B cell (primary cell): ENCODE results near the gene TNFAIP1. TPM values are rescaled to one million over a fixed set of nuclear protein-coding genes. Genes with fewer than 3 reads are reported as not detected.

Source experiments
- ATAC-seq: fragments of 200-7000 bp; cut with Tn5 transposase; one replicate; pipeline ENCODE4 v1.10.0; 2021; ENCODE audit warnings: low read depth, mild to moderate bottlenecking, moderate number of reproducible peaks, moderate library complexity
- CTCF ChIA-PET: fragments of 350-600 bp; sonication (Branson Sonifier 250); formaldehyde crosslinking; loops from one replicate; lab custom pipeline; 2021; ENCODE audit warnings: antibody characterized with exemption, inconsistent platforms; lab: Charles Lee
- POLR2A ChIA-PET: fragments of 350-600 bp; sonication (Branson Sonifier 250); formaldehyde crosslinking; loops from one replicate; lab custom pipeline; 2021; ENCODE audit warnings: antibody characterized with exemption; lab: Charles Lee
- DNase-seq: peaks from one replicate; pipeline ENCODE4 v3.0.0; 2013
- H2AFZ ChIP-seq: 2 replicates; pipeline ENCODE4 v1.6.1; 2012; ENCODE audit warnings: mild to moderate bottlenecking, low read depth, low read length; ENCODE audit not compliant: insufficient read depth, poor library complexity, severe bottlenecking
- H3K27ac ChIP-seq, 2 donors: 1 replicate in 1 of 2; 2 replicates in 1 of 2; pipeline ENCODE4 v1.5.1; 2012 to 2013; ENCODE audit warnings: low read length in 2 of 2, mild to moderate bottlenecking in 2 of 2, moderate library complexity in 1 of 2
- H3K27me3 ChIP-seq, 4 experiments: fragments of 200-600 bp in 1 of 4; sonication (generic) in 1 of 4; replicated peaks in 1 of 4; 1 replicate in 2 of 4; 2 replicates in 2 of 4; pipeline versions ENCODE4 v1.6.1 to v1.7.0; 2013 to 2016; ENCODE audit warnings: low read length in 3 of 4, mild to moderate bottlenecking in 2 of 4, mixed read lengths in 1 of 4, moderate library complexity in 1 of 4; ENCODE audit not compliant: insufficient read depth in 4 of 4, control insufficient read depth in 3 of 4; ENCODE audit errors: control extremely low read depth in 1 of 4
- H3K36me3 ChIP-seq, 2 experiments: replicated peaks in 1 of 2; 1 replicate in 1 of 2; 2 replicates in 1 of 2; pipeline versions ENCODE4 v1.6.1 to v1.7.1; 2013; ENCODE audit warnings: low read length in 1 of 2; ENCODE audit not compliant: insufficient read depth in 2 of 2, control insufficient read depth in 1 of 2; ENCODE audit errors: control extremely low read depth in 1 of 2, extremely low read depth in 1 of 2
- H3K4me1 ChIP-seq, 2 donors: fragments of 200-600 bp in 1 of 2; sonication (generic) in 1 of 2; 1 replicate in 1 of 2; 2 replicates in 1 of 2; pipeline versions ENCODE4 v1.5.1 to v1.6.1; 2013 to 2017; ENCODE audit warnings: low read length in 2 of 2; ENCODE audit not compliant: control insufficient read depth in 2 of 2, insufficient read depth in 2 of 2
- H3K4me2 ChIP-seq: replicated peaks from 2 replicates; pipeline ENCODE3; 2012; ENCODE audit warnings: mild to moderate bottlenecking, low read depth, low read length; ENCODE audit not compliant: poor library complexity, severe bottlenecking
- H3K4me3 ChIP-seq, 5 experiments: fragments of 200-600 bp in 1 of 5; sonication (generic) in 1 of 5; 1 replicate in 3 of 5; 2 replicates in 2 of 5; pipeline versions ENCODE4 v1.5.1 to v1.7.0; 2011 to 2016; ENCODE audit warnings: low read length in 4 of 5, mild to moderate bottlenecking in 4 of 5, low read depth in 2 of 5, control low read depth in 1 of 5, moderate library complexity in 1 of 5; ENCODE audit not compliant: insufficient read depth in 1 of 5; ENCODE audit errors: control extremely low read depth in 1 of 5, extremely low read depth in 1 of 5
- H3K79me2 ChIP-seq: fragments of 200-600 bp; sonication (generic); one replicate; pipeline ENCODE4 v1.6.0; 2016; ENCODE audit warnings: low read length; ENCODE audit not compliant: control insufficient read depth, insufficient read depth
- H3K9ac ChIP-seq: fragments of 200-600 bp; sonication (generic); 2 replicates; pipeline ENCODE4 v1.6.1; 2017; ENCODE audit warnings: mild to moderate bottlenecking, low read length, moderate library complexity
- H3K9me3 ChIP-seq, 3 donors: one replicate each; pipeline versions ENCODE4 v1.6.1 to v1.7.1; 2013; ENCODE audit warnings: low read length in 2 of 3; ENCODE audit not compliant: control insufficient read depth in 2 of 3, insufficient read depth in 1 of 3; ENCODE audit errors: control extremely low read depth in 1 of 3
- H4K20me1 ChIP-seq: 2 replicates; pipeline ENCODE4 v1.6.0; 2012; ENCODE audit warnings: mild to moderate bottlenecking, low read length; ENCODE audit not compliant: insufficient read depth, control insufficient read depth, poor library complexity, severe bottlenecking
- H3K27ac Mint-ChIP-seq: one replicate; pipeline ENCODE4 v1.8.0; 2021; ENCODE audit warnings: mixed read lengths
- H3K27me3 Mint-ChIP-seq: one replicate; pipeline ENCODE4 v1.8.0; 2021; ENCODE audit warnings: mixed read lengths
- H3K4me1 Mint-ChIP-seq: one replicate; pipeline ENCODE4 v1.8.0; 2021; ENCODE audit warnings: mixed read lengths
- H3K4me3 Mint-ChIP-seq: one replicate; pipeline ENCODE4 v1.8.0; 2021; ENCODE audit warnings: mixed read lengths
- H3K9me3 Mint-ChIP-seq: one replicate; pipeline ENCODE4 v1.8.0; 2022; ENCODE audit warnings: mixed read lengths; ENCODE audit not compliant: insufficient read depth
- EZH2 ChIP-seq: IDR thresholded peaks from 2 replicates; pipeline ENCODE4 v1.6.1; 2012; ENCODE audit warnings: borderline replicate concordance, low read depth, mild to moderate bottlenecking, moderate library complexity, low read length; ENCODE audit not compliant: insufficient read depth, poor library complexity, severe bottlenecking
- WGBS: methylation state at CpG from one replicate; pipeline ENCODE4 v1.1.5; 2013; ENCODE audit warnings: missing lambda C conversion rate; ENCODE audit not compliant: insufficient coverage; 5-methylcytosine and 5-hydroxymethylcytosine counted together
- intact Hi-C: fragments of 100-400 bp; cut with micrococcal nuclease; formaldehyde crosslinking; loops from one replicate; pipeline ENCODE4 v1.10.0; 2022
- polyA plus RNA-seq: library from polyadenylated mRNA; depleted of rRNA; stranded (reverse); fragments of >200 nt; gene quantifications from 2 replicates; pipeline ENCODE4 v1.2.3, GENCODE V29; 2012
- total RNA-seq, 2 donors: library from RNA; stranded (reverse); fragments of 120-200 nt in 1 of 2; gene quantifications; 1 replicate in 1 of 2; 2 replicates in 1 of 2; pipeline versions ENCODE4 v1.2.3 to v1.2.4, GENCODE V29; 2013 to 2022
- TF ChIP-seq, protein P1 (sequence below): fragments of 200-600 bp; IDR thresholded peaks from one replicate; pipeline ENCODE4 v1.8.0; 2022; ENCODE audit warnings: antibody characterized with exemption, mild to moderate bottlenecking

Gene TNFAIP1
- total and polyA plus RNA-seq, 2 donors (not counting 1 experiment from before 2014, with no cell fraction given) = 10.7 to 20.4 TPM

GRCh38 chr17:28369684-28370034 lies 34.1 kb downstream of the TNFAIP1 start:
- intact Hi-C loops = loop anchor here (2.0 to 5.0 kb wide), 2 partner anchors 15 to 38 kb away; partner anchors contain the start of gene SLC46A1
- no peak overlapping the region for H3K27ac ChIP-seq
- no peaks in the 10 kb centered on the region for H3K9me3 ChIP-seq
- ChIA-PET POLR2A (interaction anchor here (1.0 kb wide), 1 partner anchor 12 kb away, joined by 6 read pairs; the partner anchor contains the start of gene POLDIP2), CTCF (interaction anchor here (1.0 to 3.8 kb wide), 2 partner anchors 11 to 41 kb away, joined by 3 to 19 read pairs; partner anchors contain the start of gene POLDIP2)
- H2AFZ ChIP-seq = no peak overlapping the region
- TF ChIP-seq, protein P1, sequence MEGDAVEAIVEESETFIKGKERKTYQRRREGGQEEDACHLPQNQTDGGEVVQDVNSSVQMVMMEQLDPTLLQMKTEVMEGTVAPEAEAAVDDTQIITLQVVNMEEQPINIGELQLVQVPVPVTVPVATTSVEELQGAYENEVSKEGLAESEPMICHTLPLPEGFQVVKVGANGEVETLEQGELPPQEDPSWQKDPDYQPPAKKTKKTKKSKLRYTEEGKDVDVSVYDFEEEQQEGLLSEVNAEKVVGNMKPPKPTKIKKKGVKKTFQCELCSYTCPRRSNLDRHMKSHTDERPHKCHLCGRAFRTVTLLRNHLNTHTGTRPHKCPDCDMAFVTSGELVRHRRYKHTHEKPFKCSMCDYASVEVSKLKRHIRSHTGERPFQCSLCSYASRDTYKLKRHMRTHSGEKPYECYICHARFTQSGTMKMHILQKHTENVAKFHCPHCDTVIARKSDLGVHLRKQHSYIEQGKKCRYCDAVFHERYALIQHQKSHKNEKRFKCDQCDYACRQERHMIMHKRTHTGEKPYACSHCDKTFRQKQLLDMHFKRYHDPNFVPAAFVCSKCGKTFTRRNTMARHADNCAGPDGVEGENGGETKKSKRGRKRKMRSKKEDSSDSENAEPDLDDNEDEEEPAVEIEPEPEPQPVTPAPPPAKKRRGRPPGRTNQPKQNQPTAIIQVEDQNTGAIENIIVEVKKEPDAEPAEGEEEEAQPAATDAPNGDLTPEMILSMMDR = no peak
- TF ChIP-seq EZH2 = no peak
- peaks cover 14 to 23% of the 10 kb centered on the region in 2 donors for H3K4me1 ChIP-seq
- H4K20me1 ChIP-seq = peaks cover 22% of the 10 kb centered on the region
- WGBS = 96% methylated on average over 10 of the region's 10 CpGs
- peak; percentile 23 for DNase-seq
- ATAC-seq = no peak
- no peaks in the 10 kb centered on the region for H3K27me3 ChIP-seq
- Mint-ChIP-seq H3K4me1 (peaks cover 22% of the 10 kb centered on the region), H3K4me3 (no peak overlapping the region), H3K27ac (peak overlapping the region; percentile 96), H3K9me3 (no peaks in the 10 kb centered on the region), H3K27me3 (no peaks in the 10 kb centered on the region)
- H3K79me2 ChIP-seq = peaks cover 3% of the 10 kb centered on the region
- H3K36me3 ChIP-seq = peaks cover 0 to 7% of the 10 kb centered on the region in 2 experiments
- H3K9ac ChIP-seq = no peak overlapping the region
- no peak overlapping the region for H3K4me3 ChIP-seq
- H3K4me2 ChIP-seq = no peak overlapping the region

GRCh38 chr17:28370035-28370743 lies 34.6 kb downstream of the TNFAIP1 start, which contains the start of gene VTN:
TSS of gene VTN (minus strand) at chr17:28370307. CDS start at chr17:28370203, 104 bp downstream.
- peak within 1 kb of the TSS; percentile 88 for H2AFZ ChIP-seq
- H3K4me2 ChIP-seq = peak within 1 kb of the TSS; percentile 92
- H3K9ac ChIP-seq = peak within 1 kb of the TSS; percentile 71
- no peaks in the 10 kb centered on the region for H3K9me3 ChIP-seq
- ChIA-PET POLR2A (interaction anchor here (1.0 kb wide), 1 partner anchor 13 kb away, joined by 6 read pairs; the partner anchor contains the start of gene POLDIP2), CTCF (interaction anchor here (1.0 to 3.8 kb wide), 3 partner anchors 12 to 46 kb away, joined by 3 to 19 read pairs (median 3); partner anchors contain the start of gene POLDIP2)
- H4K20me1 ChIP-seq = peaks cover 22% of the 10 kb centered on the region
- H3K27me3 Mint-ChIP-seq = no peaks in the 10 kb centered on the region
- H3K36me3 ChIP-seq = peaks cover 0 to 3% of the 10 kb centered on the region in 2 experiments
- no peak for TF ChIP-seq EZH2
- TF ChIP-seq, protein P1 = no peak
- 62% methylated on average over 7 of the region's 8 CpGs for WGBS
- H3K4me1 Mint-ChIP-seq = peaks cover 22% of the 10 kb centered on the region
- no peak for ATAC-seq
- H3K4me1 ChIP-seq = peaks cover 14 to 23% of the 10 kb centered on the region in 2 donors
- H3K79me2 ChIP-seq = peaks cover 8% of the 10 kb centered on the region
- H3K27ac ChIP-seq = peak within 1 kb of the TSS; percentile 53 to 71
- no peaks in the 10 kb centered on the region for H3K27me3 ChIP-seq
- peak within 1 kb of the TSS in 4 of 5 experiments; percentile 73 to 81 (median 76) for H3K4me3 ChIP-seq
- peak; percentile 26 for DNase-seq
- H3K9me3 Mint-ChIP-seq = no peaks in the 10 kb centered on the region
- H3K4me3 Mint-ChIP-seq = peak within 1 kb of the TSS; percentile 99
- peak within 1 kb of the TSS; percentile 96 for H3K27ac Mint-ChIP-seq
- intact Hi-C loops = loop anchor here (2.0 to 5.0 kb wide), 2 partner anchors 15 to 37 kb away; partner anchors contain the start of gene SLC46A1
